HEK293 (cell line): ENCODE results near the gene ATG4A.
A peak's percentile ranks its signal among the peaks of the same experiment; 100 is the strongest.

ENCODE experiments used
- BCL11A ChIP-seq: fragments of 450-650 bp; formaldehyde crosslinking; IDR thresholded peaks from 2 replicates; pipeline ENCODE4 v1.5.1; 2016; ENCODE audit warnings: low read depth, missing biosample characterization, missing genetic modification characterization
- GLI4 ChIP-seq: fragments of 450-650 bp; formaldehyde crosslinking; IDR thresholded peaks from 2 replicates; pipeline ENCODE4 v1.5.1; 2016; ENCODE audit warnings: missing biosample characterization, missing genetic modification characterization
- GLIS1 ChIP-seq: fragments of 450-650 bp; formaldehyde crosslinking; IDR thresholded peaks from 2 replicates; pipeline ENCODE4 v1.5.1; 2016; ENCODE audit warnings: missing biosample characterization, missing genetic modification characterization
- MYNN ChIP-seq: fragments of 450-650 bp; formaldehyde crosslinking; IDR thresholded peaks from 2 replicates; pipeline ENCODE4 v1.5.1; 2016; ENCODE audit warnings: missing biosample characterization, missing genetic modification characterization, borderline replicate concordance
- PRDM10 ChIP-seq: fragments of 450-650 bp; formaldehyde crosslinking; IDR thresholded peaks from 2 replicates; pipeline ENCODE4 v1.5.1; 2016; ENCODE audit warnings: missing biosample characterization, missing genetic modification characterization
- SCRT2 ChIP-seq: fragments of 450-650 bp; formaldehyde crosslinking; IDR thresholded peaks from 2 replicates; pipeline ENCODE4 v1.5.1; 2016; ENCODE audit warnings: missing biosample characterization, missing genetic modification characterization
- SETDB1 ChIP-seq: IDR thresholded peaks from one replicate; pipeline ENCODE4 v1.6.1; 2017; ENCODE audit warnings: mild to moderate bottlenecking, low read length, moderate library complexity, mixed read lengths; ENCODE audit not compliant: insufficient read length
- SP7 ChIP-seq: fragments of 450-650 bp; formaldehyde crosslinking; IDR thresholded peaks from 2 replicates; pipeline ENCODE4 v1.5.1; 2016; ENCODE audit warnings: missing biosample characterization, missing genetic modification characterization
- WT1 ChIP-seq: fragments of 450-650 bp; formaldehyde crosslinking; IDR thresholded peaks from 2 replicates; pipeline ENCODE4 v1.5.1; 2016; ENCODE audit warnings: missing biosample characterization, missing genetic modification characterization
- ZBTB44 ChIP-seq: fragments of 450-650 bp; IDR thresholded peaks from 2 replicates; pipeline ENCODE4 v1.5.1; 2018; ENCODE audit warnings: missing biosample characterization, mild to moderate bottlenecking, missing genetic modification characterization
- ZNF16 ChIP-seq: fragments of 450-650 bp; formaldehyde crosslinking; IDR thresholded peaks from 2 replicates; pipeline ENCODE4 v1.5.1; 2016; ENCODE audit warnings: low read depth, missing biosample characterization, missing genetic modification characterization
- ZNF169 ChIP-seq: fragments of 450-650 bp; formaldehyde crosslinking; IDR thresholded peaks from 2 replicates; pipeline ENCODE4 v1.5.1; 2016; ENCODE audit warnings: missing biosample characterization, missing genetic modification characterization
- ZNF175 ChIP-seq: fragments of 450-650 bp; formaldehyde crosslinking; IDR thresholded peaks from 2 replicates; pipeline ENCODE4 v1.5.1; 2016; ENCODE audit warnings: missing biosample characterization, missing genetic modification characterization
- ZNF184 ChIP-seq: fragments of 450-650 bp; IDR thresholded peaks from 2 replicates; pipeline ENCODE4 v1.5.1; 2018; ENCODE audit warnings: missing biosample characterization, mild to moderate bottlenecking, missing genetic modification characterization
- ZNF2 ChIP-seq: fragments of 450-650 bp; formaldehyde crosslinking; IDR thresholded peaks from 2 replicates; pipeline ENCODE4 v1.5.1; 2016; ENCODE audit warnings: missing biosample characterization, missing genetic modification characterization
- ZNF202 ChIP-seq: fragments of 450-650 bp; formaldehyde crosslinking; IDR thresholded peaks from 2 replicates; pipeline ENCODE4 v1.5.1; 2016; ENCODE audit warnings: missing biosample characterization, missing genetic modification characterization, borderline replicate concordance
- ZNF211 ChIP-seq: fragments of 450-650 bp; formaldehyde crosslinking; IDR thresholded peaks from 2 replicates; pipeline ENCODE4 v1.5.1; 2016; ENCODE audit warnings: low read depth, missing biosample characterization, missing genetic modification characterization
- ZNF24 ChIP-seq: fragments of 450-650 bp; formaldehyde crosslinking; IDR thresholded peaks from 2 replicates; pipeline ENCODE4 v1.5.1; 2016; ENCODE audit warnings: missing biosample characterization, missing genetic modification characterization
- ZNF274 ChIP-seq, 2 experiments: fragments of 200-500 bp in 1 of 2; fragments of 450-650 bp in 1 of 2; sonication (Bioruptor generic) in 1 of 2; formaldehyde crosslinking in 1 of 2; IDR thresholded peaks; 2 replicates each; pipeline versions ENCODE4 v1.5.1 to v1.6.1; 2014 to 2016; ENCODE audit warnings: borderline replicate concordance in 1 of 2, inconsistent platforms in 1 of 2, low read length in 1 of 2, missing biosample characterization in 1 of 2, missing genetic modification characterization in 1 of 2
- ZNF354C ChIP-seq: fragments of 450-650 bp; formaldehyde crosslinking; IDR thresholded peaks from 2 replicates; pipeline ENCODE4 v1.5.1; 2016; ENCODE audit warnings: missing biosample characterization, missing genetic modification characterization, low read depth, borderline replicate concordance
- ZNF433 ChIP-seq: fragments of 450-650 bp; formaldehyde crosslinking; IDR thresholded peaks from 2 replicates; pipeline ENCODE4 v1.5.1; 2016; ENCODE audit warnings: missing biosample characterization, missing genetic modification characterization, low read depth
- ZNF544 ChIP-seq: fragments of 450-650 bp; formaldehyde crosslinking; IDR thresholded peaks from 2 replicates; pipeline ENCODE4 v1.5.0; 2017; ENCODE audit warnings: missing biosample characterization, missing genetic modification characterization
- ZNF549 ChIP-seq: fragments of 450-650 bp; IDR thresholded peaks from 2 replicates; pipeline ENCODE4 v1.5.1; 2018; ENCODE audit warnings: missing biosample characterization, missing genetic modification characterization, mild to moderate bottlenecking, inconsistent platforms, moderate library complexity
- ZNF555 ChIP-seq: fragments of 450-650 bp; formaldehyde crosslinking; conservative IDR thresholded peaks from 2 replicates; pipeline ENCODE4 v1.5.1; 2017; ENCODE audit warnings: missing biosample characterization, mild to moderate bottlenecking, missing genetic modification characterization, inconsistent platforms
- ZNF580 ChIP-seq: fragments of 450-650 bp; formaldehyde crosslinking; IDR thresholded peaks from 2 replicates; pipeline ENCODE4 v1.5.1; 2016; ENCODE audit warnings: missing biosample characterization, missing genetic modification characterization
- ZNF623 ChIP-seq: fragments of 450-650 bp; formaldehyde crosslinking; IDR thresholded peaks from 2 replicates; pipeline ENCODE4 v1.5.1; 2016; ENCODE audit warnings: missing biosample characterization, missing genetic modification characterization
- ZNF629 ChIP-seq: fragments of 450-650 bp; formaldehyde crosslinking; IDR thresholded peaks from 2 replicates; pipeline ENCODE4 v1.5.1; 2017; ENCODE audit warnings: missing biosample characterization, missing genetic modification characterization
- ZNF791 ChIP-seq: fragments of 450-650 bp; formaldehyde crosslinking; IDR thresholded peaks from 2 replicates; pipeline ENCODE4 v1.5.1; 2016; ENCODE audit warnings: missing biosample characterization, missing genetic modification characterization
- TF ChIP-seq, protein P1 (sequence below): fragments of 450-650 bp; formaldehyde crosslinking; IDR thresholded peaks from 2 replicates; pipeline ENCODE4 v1.5.1; 2016; ENCODE audit warnings: missing biosample characterization, missing genetic modification characterization
- TF ChIP-seq, protein P2 (sequence below): fragments of 450-650 bp; formaldehyde crosslinking; IDR thresholded peaks from 2 replicates; pipeline ENCODE4 v1.5.1; 2016; ENCODE audit warnings: missing biosample characterization, missing genetic modification characterization
- TF ChIP-seq, protein P3 (sequence below): fragments of 450-650 bp; formaldehyde crosslinking; IDR thresholded peaks from 2 replicates; pipeline ENCODE4 v1.5.1; 2017; ENCODE audit warnings: missing biosample characterization, missing genetic modification characterization

ATG4A gene

GRCh38 chrX:108186811-108187210, 95.2 kb downstream of the ATG4A start (continued):
- TF ChIP-seq ZNF549 (tag by site-specific recombination) (no peak), ZNF555 (tag by site-specific recombination) (no peak), ZNF623 (tag by site-specific recombination) (no peak), GLIS1 (tag by site-specific recombination) (peak; percentile 55; the same call in 1 of the 2 replicates), SCRT2 (tag by site-specific recombination) (0 out of 2 replicates have a peak, but pooled peaks have one; percentile 81), ZNF24 (tag by site-specific recombination) (no peak), ZBTB44 (tag by site-specific recombination) (no peak), BCL11A (tag by site-specific recombination) (no peak), ZNF791 (tag by site-specific recombination) (no peak), ZNF580 (tag by site-specific recombination) (no peak), WT1 (no peak), ZNF184 (tag by site-specific recombination) (no peak), ZNF211 (tag by site-specific recombination) (no peak), ZNF544 (no peak), ZNF354C (tag by site-specific recombination) (no peak), ZNF202 (tag by site-specific recombination) (no peak), ZNF2 (tag by site-specific recombination) (no peak), GLI4 (tag by site-specific recombination) (no peak), ZNF274 (IDR thresholded peaks at IDR 0.05; ENCODE audit: low read length) (no peak), ZNF274 (tag by site-specific recombination; IDR thresholded peaks at IDR 0.05; ENCODE audit: borderline replicate concordance) (no peak), ZNF175 (tag by site-specific recombination) (no peak), ZNF169 (tag by site-specific recombination) (no peak), PRDM10 (tag by site-specific recombination) (no peak), SETDB1 (no peak), ZNF433 (no peak), SP7 (tag by site-specific recombination) (peak; percentile 93), MYNN (tag by site-specific recombination) (peak; percentile 45; the same call in 1 of the 2 replicates), ZNF16 (no peak), ZNF629 (tag by site-specific recombination) (peak; percentile 33; the same call in 1 of the 2 replicates)
- TF ChIP-seq, protein P1, sequence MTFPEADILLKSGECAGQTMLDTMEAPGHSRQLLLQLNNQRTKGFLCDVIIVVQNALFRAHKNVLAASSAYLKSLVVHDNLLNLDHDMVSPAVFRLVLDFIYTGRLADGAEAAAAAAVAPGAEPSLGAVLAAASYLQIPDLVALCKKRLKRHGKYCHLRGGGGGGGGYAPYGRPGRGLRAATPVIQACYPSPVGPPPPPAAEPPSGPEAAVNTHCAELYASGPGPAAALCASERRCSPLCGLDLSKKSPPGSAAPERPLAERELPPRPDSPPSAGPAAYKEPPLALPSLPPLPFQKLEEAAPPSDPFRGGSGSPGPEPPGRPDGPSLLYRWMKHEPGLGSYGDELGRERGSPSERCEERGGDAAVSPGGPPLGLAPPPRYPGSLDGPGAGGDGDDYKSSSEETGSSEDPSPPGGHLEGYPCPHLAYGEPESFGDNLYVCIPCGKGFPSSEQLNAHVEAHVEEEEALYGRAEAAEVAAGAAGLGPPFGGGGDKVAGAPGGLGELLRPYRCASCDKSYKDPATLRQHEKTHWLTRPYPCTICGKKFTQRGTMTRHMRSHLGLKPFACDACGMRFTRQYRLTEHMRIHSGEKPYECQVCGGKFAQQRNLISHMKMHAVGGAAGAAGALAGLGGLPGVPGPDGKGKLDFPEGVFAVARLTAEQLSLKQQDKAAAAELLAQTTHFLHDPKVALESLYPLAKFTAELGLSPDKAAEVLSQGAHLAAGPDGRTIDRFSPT (tag by site-specific recombination) = peak; percentile 39; the same call in 1 of the 2 replicates
- TF ChIP-seq, protein P2, sequence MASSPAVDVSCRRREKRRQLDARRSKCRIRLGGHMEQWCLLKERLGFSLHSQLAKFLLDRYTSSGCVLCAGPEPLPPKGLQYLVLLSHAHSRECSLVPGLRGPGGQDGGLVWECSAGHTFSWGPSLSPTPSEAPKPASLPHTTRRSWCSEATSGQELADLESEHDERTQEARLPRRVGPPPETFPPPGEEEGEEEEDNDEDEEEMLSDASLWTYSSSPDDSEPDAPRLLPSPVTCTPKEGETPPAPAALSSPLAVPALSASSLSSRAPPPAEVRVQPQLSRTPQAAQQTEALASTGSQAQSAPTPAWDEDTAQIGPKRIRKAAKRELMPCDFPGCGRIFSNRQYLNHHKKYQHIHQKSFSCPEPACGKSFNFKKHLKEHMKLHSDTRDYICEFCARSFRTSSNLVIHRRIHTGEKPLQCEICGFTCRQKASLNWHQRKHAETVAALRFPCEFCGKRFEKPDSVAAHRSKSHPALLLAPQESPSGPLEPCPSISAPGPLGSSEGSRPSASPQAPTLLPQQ (tag by site-specific recombination) = no peak
- TF ChIP-seq, protein P3, sequence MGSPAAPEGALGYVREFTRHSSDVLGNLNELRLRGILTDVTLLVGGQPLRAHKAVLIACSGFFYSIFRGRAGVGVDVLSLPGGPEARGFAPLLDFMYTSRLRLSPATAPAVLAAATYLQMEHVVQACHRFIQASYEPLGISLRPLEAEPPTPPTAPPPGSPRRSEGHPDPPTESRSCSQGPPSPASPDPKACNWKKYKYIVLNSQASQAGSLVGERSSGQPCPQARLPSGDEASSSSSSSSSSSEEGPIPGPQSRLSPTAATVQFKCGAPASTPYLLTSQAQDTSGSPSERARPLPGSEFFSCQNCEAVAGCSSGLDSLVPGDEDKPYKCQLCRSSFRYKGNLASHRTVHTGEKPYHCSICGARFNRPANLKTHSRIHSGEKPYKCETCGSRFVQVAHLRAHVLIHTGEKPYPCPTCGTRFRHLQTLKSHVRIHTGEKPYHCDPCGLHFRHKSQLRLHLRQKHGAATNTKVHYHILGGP (tag by site-specific recombination) = no peak
